GM19025 (cell line): ENCODE measurements around the gene FOXE1.

ENCODE experiments used
- ATAC-seq: cut with Tn5 transposase; IDR thresholded peaks from one replicate; pipeline ENCODE4 v1.9.1; 2021; ENCODE audit warnings: mild to moderate bottlenecking, low read depth, moderate library complexity; ENCODE audit not compliant: unreplicated experiment

The FOXE1 gene

GRCh38 chr9:97905228-97905627 lies 52.2 kb downstream of the FOXE1 start:
- no peak for ATAC-seq
